Ascending aorta (tissue), 2 donors: ENCODE data around the gene EEF2. TPM values are rescaled to one million over a fixed set of nuclear protein-coding genes. Genes with fewer than 3 reads are reported as not detected.

Experiments used
- DNase-seq, 2 donors: peaks; one replicate each; pipeline ENCODE4 v3.0.0-alpha.2; 2019; ENCODE audit warnings: low spot score in 2 of 2
- H3K27ac ChIP-seq, 2 donors: fragments of 200-600 bp; sonication (generic); one replicate each; pipeline ENCODE4 v1.5.1; 2016 to 2017; ENCODE audit warnings: mild to moderate bottlenecking in 1 of 2
- H3K27me3 ChIP-seq: fragments of 200-600 bp; sonication (generic); one replicate; pipeline ENCODE4 v1.5.1; 2017
- H3K36me3 ChIP-seq, 2 donors: fragments of 200-600 bp; sonication (generic); one replicate each; pipeline ENCODE4 v1.5.1; 2016
- H3K4me1 ChIP-seq, 2 donors: fragments of 200-600 bp; sonication (generic); one replicate each; pipeline ENCODE4 v1.5.1; 2016 to 2017; ENCODE audit warnings: mild to moderate bottlenecking in 1 of 2
- H3K4me3 ChIP-seq, 2 donors: fragments of 200-600 bp; sonication (generic); one replicate each; pipeline ENCODE4 v1.5.1; 2016 to 2017; ENCODE audit warnings: mild to moderate bottlenecking in 1 of 2
- H3K9me3 ChIP-seq, 2 donors: fragments of 200-600 bp; sonication (generic); one replicate each; pipeline ENCODE4 v1.5.1; 2016
- CTCF ChIP-seq, 3 experiments: fragments of 200-600 bp in 2 of 3; fragments of 450-650 bp in 1 of 3; sonication (generic) in 2 of 3; IDR thresholded peaks; one replicate each; pipeline ENCODE4 v1.5.1; 2016 to 2019; ENCODE audit warnings: antibody characterized with exemption in 3 of 3, mild to moderate bottlenecking in 1 of 3, moderate library complexity in 1 of 3
- intact Hi-C: fragments of 100-400 bp; cut with DNase I; formaldehyde crosslinking; loops from one replicate; pipeline ENCODE4 v1.15.1; 2023
- total RNA-seq: library from RNA; depleted of rRNA; stranded (reverse); fragments of >200 nt; gene quantifications from one replicate; pipeline ENCODE4 v1.1.0, GENCODE V29; 2016

Gene EEF2
- total RNA-seq, 1 donor from 2014 or later: 1,544 TPM

- no peaks in the 10 kb centered on the region for H3K9me3 ChIP-seq
- H3K4me1 ChIP-seq: peaks cover 6 to 19% of the 10 kb centered on the region in 2 donors
- intact Hi-C loops: no loop called here
- no peak overlapping the region for H3K27ac ChIP-seq
- DNase-seq: no peak
- peaks cover 79 to 80% of the 10 kb centered on the region in 2 donors for H3K36me3 ChIP-seq
- no peak overlapping the region for H3K4me3 ChIP-seq
- TF ChIP-seq CTCF (IDR thresholded peaks at IDR 0.05): no peak
- H3K27me3 ChIP-seq: no peaks in the 10 kb centered on the region
Measured at GRCh38 chr19:3981373-3981735, 3.9 kb downstream of the EEF2 start.

- intact Hi-C loops: no loop called here
- Histone ChIP-seq H3K4me3 (no peak overlapping the region), H3K4me1 (peaks cover 1 to 15% of the 10 kb centered on the region in 2 donors), H3K27me3 (no peaks in the 10 kb centered on the region), H3K9me3 (no peaks in the 10 kb centered on the region), H3K27ac (no peak overlapping the region), H3K36me3 (peaks cover 86 to 88% of the 10 kb centered on the region in 2 donors)
- no peak for TF ChIP-seq CTCF (IDR thresholded peaks at IDR 0.05)
- no peak for DNase-seq
Measured at GRCh38 chr19:3980353-3981251, 4.7 kb downstream of the EEF2 start.

- Histone ChIP-seq H3K27me3 (no peaks in the 10 kb centered on the region), H3K27ac (no peak overlapping the region), H3K9me3 (no peaks in the 10 kb centered on the region), H3K36me3 (peaks cover 90 to 94% of the 10 kb centered on the region in 2 donors), H3K4me3 (no peak overlapping the region), H3K4me1 (peaks cover 0 to 13% of the 10 kb centered on the region in 2 donors)
- intact Hi-C loops: no loop called here
- no peak for TF ChIP-seq CTCF (IDR thresholded peaks at IDR 0.05)
- DNase-seq: peak in 1 of 2 donors; percentile 60
Measured at GRCh38 chr19:3979674-3980352, 5.5 kb downstream of the EEF2 start.

- intact Hi-C loops: no loop called here
- Histone ChIP-seq H3K36me3 (peaks cover 90 to 93% of the 10 kb centered on the region in 2 donors), H3K27me3 (no peaks in the 10 kb centered on the region), H3K9me3 (no peaks in the 10 kb centered on the region), H3K4me3 (no peak overlapping the region), H3K4me1 (peaks cover 0 to 12% of the 10 kb centered on the region in 2 donors), H3K27ac (peak overlapping the region in 1 of 2 donors; percentile 2)
- no peak for TF ChIP-seq CTCF (IDR thresholded peaks at IDR 0.05)
- peak in 1 of 2 donors; percentile 63 for DNase-seq
Measured at GRCh38 chr19:3979289-3979673, 6.0 kb downstream of the EEF2 start.

- H3K36me3 ChIP-seq: peaks cover 79 to 82% of the 10 kb centered on the region in 2 donors
- no peak for DNase-seq
- no peaks in the 10 kb centered on the region for H3K9me3 ChIP-seq
- intact Hi-C loops: no loop called here
- H3K4me3 ChIP-seq: no peak overlapping the region
- TF ChIP-seq CTCF (IDR thresholded peaks at IDR 0.05): no peak
- H3K4me1 ChIP-seq: peaks cover 0 to 2% of the 10 kb centered on the region in 2 donors
- H3K27ac ChIP-seq: no peak overlapping the region
- no peaks in the 10 kb centered on the region for H3K27me3 ChIP-seq
Measured at GRCh38 chr19:3978145-3978544, 7.1 kb downstream of the EEF2 start.
